GM19240 (cell line): ENCODE data around the gene GNAL.
"Not testable (repeated sequence)": the region's sequence is repeated elsewhere in the genome, so short reads cannot be mapped to it uniquely, and the experiment has no call there.

Source experiments
- DNase-seq: peaks from one replicate; pipeline ENCODE4 v3.0.0; 2011; ENCODE audit warnings: low spot score; ENCODE audit not compliant: insufficient read length

Gene GNAL

DNA sequence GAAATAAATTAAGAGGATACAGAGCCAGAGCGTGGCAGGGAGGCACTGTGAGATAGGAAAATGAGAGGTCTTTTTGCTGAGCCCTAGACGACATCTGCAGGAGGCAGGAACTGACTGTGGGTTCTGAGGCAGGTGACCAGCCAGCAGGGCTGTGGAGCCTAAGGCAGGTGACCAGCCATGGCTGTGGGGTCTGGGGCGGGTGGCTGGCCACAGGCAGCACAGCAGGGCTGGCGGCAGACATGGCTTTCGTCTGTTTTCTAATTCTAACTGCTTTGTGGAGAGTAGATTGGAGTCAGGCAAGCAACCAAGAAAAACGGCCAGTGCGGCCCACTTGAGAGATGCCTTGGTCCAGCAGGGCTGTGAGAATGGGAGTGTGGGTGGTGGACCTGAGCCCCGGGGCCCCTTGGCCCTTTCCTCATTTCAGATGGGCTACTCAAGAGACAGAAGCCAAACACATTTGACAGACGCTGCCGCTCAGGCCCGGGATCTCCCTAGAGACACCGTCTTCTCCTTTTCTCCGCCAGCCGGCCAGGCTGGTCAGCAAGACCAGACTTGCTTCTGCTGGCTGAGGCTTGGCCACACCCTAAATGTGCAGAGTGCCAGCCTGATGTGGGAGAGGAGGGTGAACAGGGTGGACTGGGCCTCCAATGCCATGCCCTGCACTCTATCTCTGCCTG, 19.7 kb upstream of the GNAL start:
- no peak for DNase-seq

GRCh38 chr18:11669948-11670275, 19.2 kb upstream of the GNAL start:
- DNase-seq = no peak

GRCh38 chr18:11671156-11671555, 17.9 kb upstream of the GNAL start:
- DNase-seq = no peak

- no peak for DNase-seq
Observed at GRCh38 chr18:11672198-11672597, 16.9 kb upstream of the GNAL start.

DNA sequence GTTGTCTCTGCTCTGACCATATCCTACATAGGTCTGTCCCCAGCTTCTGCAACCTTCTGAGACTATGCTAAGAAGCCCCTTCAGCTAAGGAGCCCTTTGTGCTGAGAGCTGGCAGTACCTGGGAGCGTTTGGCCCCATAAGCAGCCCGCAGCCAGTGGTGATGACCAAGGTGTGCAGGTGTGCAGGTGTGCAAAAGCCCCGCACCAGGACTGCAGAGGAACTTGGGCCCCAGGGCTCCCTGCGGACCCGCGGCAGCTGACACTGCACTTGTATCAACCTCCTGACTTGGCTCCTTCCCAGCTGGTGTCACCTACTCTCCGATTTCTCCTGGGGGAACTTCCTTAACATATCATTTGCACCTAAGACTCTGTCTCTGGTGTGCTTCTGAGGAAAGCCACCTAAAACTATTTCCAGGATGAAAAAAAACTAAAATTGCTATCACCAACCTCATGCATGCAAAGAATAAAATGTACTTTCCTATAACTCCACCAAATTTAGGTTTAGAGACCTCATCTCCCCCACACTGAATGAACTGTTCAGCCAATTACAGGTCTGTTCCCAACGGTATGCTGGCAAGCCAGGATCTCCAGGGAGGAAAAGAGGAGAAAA, 16.1 kb upstream of the GNAL start:
- DNase-seq = no peak

DNA sequence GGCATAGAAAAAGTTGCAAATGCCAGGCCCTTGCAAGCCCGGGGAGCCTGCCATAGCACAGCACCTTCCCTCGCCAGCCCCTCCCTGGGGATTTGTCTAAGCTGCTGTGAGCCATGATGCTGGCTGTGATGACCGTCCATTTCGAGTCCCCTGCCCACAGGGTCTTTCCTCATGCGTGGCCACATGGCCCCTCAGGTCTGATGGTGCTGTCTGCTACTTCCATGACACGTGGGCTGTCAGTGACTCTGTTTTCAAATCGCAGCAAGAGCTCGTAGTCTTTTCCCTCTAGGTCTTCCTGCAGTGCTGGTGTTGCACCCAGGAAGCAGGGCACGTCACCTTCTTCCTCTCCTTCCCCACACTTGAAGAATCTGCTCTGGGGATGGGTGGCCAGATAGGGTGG, 15.5 kb upstream of the GNAL start:
- DNase-seq = no peak

DNA sequence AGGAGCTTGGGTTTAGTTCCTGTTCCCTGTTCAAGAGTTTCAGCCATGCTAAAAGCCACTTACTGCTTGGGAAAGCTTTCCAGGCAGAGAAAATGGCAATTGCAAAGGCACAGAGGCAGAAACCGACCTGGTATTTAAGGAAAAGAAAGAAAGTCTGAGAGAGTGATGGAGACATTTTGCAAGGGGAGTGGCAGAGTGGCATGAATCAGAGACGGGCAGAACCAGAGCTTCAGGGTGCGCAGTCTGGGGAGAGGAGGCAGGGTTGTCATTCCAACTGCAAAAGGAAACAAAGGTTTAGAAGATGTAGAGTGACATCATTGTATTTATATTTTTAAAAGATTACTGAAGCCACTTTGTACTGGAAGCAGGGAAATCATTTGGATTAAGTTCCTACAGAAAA, 14.9 kb upstream of the GNAL start:
- no peak for DNase-seq

- DNase-seq = no peak
Observed at GRCh38 chr18:11676386-11676785, 12.7 kb upstream of the GNAL start.

GRCh38 chr18:11676867-11677266, 12.2 kb upstream of the GNAL start:
- DNase-seq = no peak

GRCh38 chr18:11678211-11678610, 10.9 kb upstream of the GNAL start:
- DNase-seq = no peak

DNA sequence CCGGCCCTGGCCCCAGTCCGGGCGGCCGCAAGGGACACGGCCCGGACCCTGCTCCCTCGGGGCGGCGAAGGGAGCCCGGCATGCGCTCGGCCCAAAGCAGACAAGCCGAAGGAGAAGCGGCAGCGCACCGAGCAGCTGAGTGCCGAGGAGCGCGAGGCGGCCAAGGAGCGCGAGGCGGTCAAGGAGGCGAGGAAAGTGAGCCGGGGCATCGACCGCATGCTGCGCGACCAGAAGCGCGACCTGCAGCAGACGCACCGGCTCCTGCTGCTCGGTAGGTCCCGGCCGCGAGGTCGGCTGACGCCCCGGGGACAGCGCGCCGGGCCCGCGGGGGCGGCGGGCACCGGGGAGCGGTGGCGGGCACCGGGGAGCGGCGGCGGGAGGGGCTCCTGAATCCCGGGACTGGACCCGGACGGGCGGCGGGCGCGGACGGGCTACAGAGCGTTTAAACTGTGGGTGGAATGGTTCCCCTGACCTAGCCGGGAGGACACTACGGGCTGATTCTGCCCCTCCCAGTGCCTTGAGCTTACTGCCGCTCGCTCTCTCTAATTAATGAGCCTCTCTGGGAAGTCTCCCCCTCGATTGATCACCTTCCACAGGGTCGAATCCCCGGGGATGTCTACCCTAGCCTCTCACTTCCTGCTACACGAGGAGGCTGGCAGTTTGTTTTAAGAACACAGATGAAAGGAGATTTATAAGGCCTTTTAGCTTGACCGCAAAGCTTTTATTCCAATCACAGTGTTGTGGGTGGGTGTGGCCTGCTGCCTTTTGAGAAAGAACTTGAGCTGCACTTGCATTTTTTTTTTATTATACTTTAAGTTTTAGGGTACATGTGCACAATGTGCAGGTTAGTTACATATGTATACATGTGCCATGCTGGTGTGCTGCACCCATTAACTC, 853 bp downstream of the GNAL start:
- peak; percentile 5 for DNase-seq

DNA sequence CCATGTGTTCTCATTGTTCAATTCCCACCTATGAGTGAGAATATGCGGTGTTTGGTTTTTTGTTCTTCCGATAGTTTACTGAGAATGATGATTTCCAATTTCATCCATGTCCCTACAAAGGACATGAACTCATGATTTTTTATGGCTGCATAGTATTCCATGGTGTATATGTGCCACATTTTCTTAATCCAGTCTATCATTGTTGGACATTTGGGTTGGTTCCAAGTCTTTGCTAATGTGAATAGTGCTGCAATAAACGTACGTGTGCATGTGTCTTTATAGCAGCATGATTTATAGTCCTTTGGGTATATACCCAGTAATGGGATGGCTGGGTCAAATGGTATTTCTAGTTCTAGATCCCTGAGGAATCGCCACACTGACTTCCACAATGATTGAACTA, 1.6 kb downstream of the GNAL start:
- not testable (repeated sequence) for DNase-seq

DNA sequence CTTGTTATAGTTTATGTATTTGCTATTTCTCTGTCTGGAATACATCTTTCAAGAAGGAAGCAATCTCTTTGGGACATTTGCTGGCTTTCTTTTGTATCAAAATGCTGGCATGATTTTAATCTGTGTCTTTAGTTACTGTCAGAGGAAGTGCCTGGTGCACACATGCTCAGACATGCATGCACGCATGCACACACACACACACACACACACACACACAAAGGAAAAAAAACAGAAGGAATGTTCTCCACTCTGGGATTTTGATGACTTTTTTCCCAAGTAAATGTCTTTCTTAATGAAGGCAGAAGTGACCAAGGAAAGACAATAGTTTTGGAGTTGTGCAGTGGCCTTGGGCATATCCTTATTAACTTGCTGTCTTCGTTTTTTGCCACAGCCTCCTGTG, 6.7 kb downstream of the GNAL start:
- DNase-seq = no peak

DNA sequence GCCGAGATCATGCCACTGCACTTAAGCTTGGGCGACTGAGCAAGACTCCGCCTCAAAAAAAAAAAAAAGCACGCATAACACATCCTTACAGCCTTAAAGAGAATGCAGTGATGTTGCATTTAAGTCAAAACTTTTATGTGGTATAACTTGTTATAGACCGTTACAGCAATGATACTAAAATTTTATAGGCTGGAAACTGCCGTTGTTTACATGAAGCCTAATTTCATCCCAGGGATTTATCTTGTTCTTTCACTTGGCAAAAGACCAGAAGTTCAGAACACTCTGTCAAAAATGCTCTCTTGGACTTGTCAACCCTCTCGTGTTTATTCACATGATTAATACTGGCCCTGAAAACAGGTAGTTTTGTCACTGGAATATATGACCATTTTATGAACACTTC, 7.4 kb downstream of the GNAL start:
- DNase-seq = no peak

DNA sequence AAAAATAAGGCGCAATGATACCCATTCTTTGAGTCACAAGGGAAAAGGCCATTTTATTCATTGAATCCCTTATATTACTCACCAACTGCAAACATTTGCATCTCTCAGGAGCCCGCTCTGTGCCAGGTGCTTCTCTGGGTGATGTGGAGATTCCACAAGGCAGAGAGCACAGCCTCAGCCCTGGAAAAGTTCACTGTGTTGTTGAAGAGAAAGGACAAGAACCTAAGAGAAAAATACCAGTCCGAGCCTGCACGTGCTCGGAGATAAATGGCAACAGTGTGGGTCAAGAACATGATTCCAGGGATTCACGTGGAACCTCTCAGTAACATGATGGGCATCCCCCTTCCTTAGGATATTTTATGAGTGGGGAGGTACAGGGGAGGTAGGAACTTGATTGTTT, 11.8 kb downstream of the GNAL start:
- DNase-seq = no peak

GRCh38 chr18:11710578-11710977, 21.5 kb downstream of the GNAL start:
- no peak for DNase-seq

DNA sequence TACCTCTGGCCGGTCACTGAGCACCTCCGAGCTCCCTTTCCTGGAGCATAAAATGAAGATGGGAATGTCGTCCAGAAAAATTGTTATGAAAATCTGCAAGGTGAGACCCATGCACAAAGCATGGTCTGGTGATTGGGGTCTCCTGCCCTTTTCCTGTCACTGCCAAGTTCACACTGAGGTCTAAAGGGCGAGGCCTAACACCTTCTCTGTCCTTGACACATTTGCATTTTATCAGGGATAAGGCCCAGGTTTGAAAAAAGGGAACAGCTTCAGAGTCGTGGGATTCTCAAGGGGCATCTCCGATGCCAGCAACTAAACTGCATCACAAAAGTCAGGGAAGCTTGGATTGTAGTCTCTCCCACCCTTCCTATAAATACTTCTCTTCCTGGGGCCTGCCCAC, 24.7 kb downstream of the GNAL start:
- DNase-seq = no peak

- no peak for DNase-seq
Observed at GRCh38 chr18:11714244-11714918, 25.3 kb downstream of the GNAL start.

- DNase-seq = not testable (repeated sequence)
Observed at GRCh38 chr18:11716767-11717315, 27.8 kb downstream of the GNAL start.

DNA sequence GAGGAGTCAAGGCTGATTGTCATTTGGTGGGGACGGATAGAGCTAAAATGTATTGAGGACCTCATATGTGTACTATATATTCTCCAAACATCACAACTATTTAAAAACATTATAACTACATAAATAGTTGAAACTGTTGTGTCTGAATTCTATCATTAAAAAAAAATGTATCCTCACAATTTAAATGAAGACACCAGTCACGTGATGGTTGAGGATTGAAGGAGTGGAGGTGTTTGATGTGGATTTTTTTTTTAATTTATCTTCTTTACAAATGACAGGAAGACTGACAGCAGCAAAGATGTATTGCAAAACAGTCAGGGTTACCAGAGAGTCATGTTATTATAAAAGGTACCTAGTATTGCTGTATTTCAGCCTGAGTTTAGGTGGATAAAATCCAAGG, 30.0 kb downstream of the GNAL start:
- no peak for DNase-seq

DNA sequence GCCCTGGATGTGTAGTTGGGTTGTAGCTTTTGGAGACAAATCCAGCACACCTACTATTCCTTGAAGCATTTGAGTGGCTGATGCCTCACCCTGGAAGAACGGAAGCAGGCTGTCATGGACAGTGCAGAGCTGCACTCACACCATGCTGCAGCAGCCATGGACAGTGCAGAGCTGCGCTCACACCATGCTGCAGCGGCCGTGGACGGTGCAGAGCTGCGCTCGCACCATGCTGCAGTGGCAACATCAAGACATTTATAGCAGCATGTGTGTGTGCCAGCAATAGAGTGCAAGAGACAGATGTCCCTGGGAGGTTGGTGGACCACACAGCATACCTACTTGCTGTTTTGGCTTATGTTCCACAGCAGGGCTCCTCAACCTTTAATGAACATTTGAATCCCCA, 30.6 kb downstream of the GNAL start:
- DNase-seq = no peak

- no peak for DNase-seq
Observed at GRCh38 chr18:11721720-11722119, 32.7 kb downstream of the GNAL start.
